Parathyroid adenoma (tissue), 2 donors: ENCODE data around the gene LMO3.
"Not testable (repeated sequence)": the region's sequence is repeated elsewhere in the genome, so short reads cannot be mapped to it uniquely, and the experiment has no call there.

Source experiments
- H2AFZ ChIP-seq: fragments of 300-600 bp; sonication (generic); one replicate; pipeline ENCODE4 v1.7.0; 2017; ENCODE audit warnings: antibody characterized with exemption, mild to moderate bottlenecking
- H3K27ac ChIP-seq: fragments of 300-600 bp; sonication (generic); one replicate; pipeline ENCODE4 v1.7.0; 2017
- H3K27me3 ChIP-seq: fragments of 300-600 bp; sonication (generic); one replicate; pipeline ENCODE4 v1.7.0; 2017; ENCODE audit warnings: low read length; ENCODE audit not compliant: control insufficient read depth, insufficient read depth
- H3K36me3 ChIP-seq: fragments of 300-600 bp; sonication (generic); one replicate; pipeline ENCODE4 v1.7.0; 2017; ENCODE audit warnings: low read length; ENCODE audit not compliant: control insufficient read depth, insufficient read depth
- H3K4me1 ChIP-seq: fragments of 300-600 bp; sonication (generic); one replicate; pipeline ENCODE4 v1.7.0; 2017; ENCODE audit warnings: control low read depth
- H3K4me2 ChIP-seq: fragments of 300-600 bp; sonication (generic); one replicate; pipeline ENCODE4 v1.7.0; 2017; ENCODE audit warnings: low read length
- H3K4me3 ChIP-seq: fragments of 300-600 bp; sonication (generic); one replicate; pipeline ENCODE4 v1.7.0; 2017; ENCODE audit warnings: low read depth, low read length
- H3K79me2 ChIP-seq: fragments of 300-600 bp; sonication (generic); one replicate; pipeline ENCODE4 v1.7.0; 2017; ENCODE audit warnings: control low read depth
- H3K9ac ChIP-seq: fragments of 300-600 bp; sonication (generic); one replicate; pipeline ENCODE4 v1.7.0; 2017; ENCODE audit warnings: mild to moderate bottlenecking
- H3K9me3 ChIP-seq: fragments of 300-600 bp; sonication (generic); one replicate; pipeline ENCODE4 v1.7.0; 2017; ENCODE audit warnings: low read length; ENCODE audit not compliant: control insufficient read depth
- CTCF ChIP-seq: fragments of 300-600 bp; sonication (generic); IDR thresholded peaks from one replicate; pipeline ENCODE4 v1.7.0; 2017; ENCODE audit warnings: antibody characterized with exemption, mild to moderate bottlenecking
- donor health status: primary hyperparathyroidism.

The LMO3 gene

GRCh38 chr12:16553457-16553856 is 52.5 kb downstream of the LMO3 start:
- H3K36me3 ChIP-seq: no peaks in the 10 kb centered on the region
- no peak overlapping the region for H3K9ac ChIP-seq
- H3K4me1 ChIP-seq: no peaks in the 10 kb centered on the region
- H3K9me3 ChIP-seq: no peaks in the 10 kb centered on the region
- H3K27ac ChIP-seq: no peak overlapping the region
- H3K4me3 ChIP-seq: no peak overlapping the region
- no peaks in the 10 kb centered on the region for H3K79me2 ChIP-seq
- no peak overlapping the region for H2AFZ ChIP-seq
- TF ChIP-seq CTCF: no peak
- no peak overlapping the region for H3K4me2 ChIP-seq
- H3K27me3 ChIP-seq: no peaks in the 10 kb centered on the region

GRCh38 chr12:16552301-16552700 is 53.7 kb downstream of the LMO3 start:
- Histone ChIP-seq H3K9me3 (no peaks in the 10 kb centered on the region), H3K9ac (no peak overlapping the region), H3K4me1 (no peaks in the 10 kb centered on the region), H3K27ac (no peak overlapping the region), H3K79me2 (no peaks in the 10 kb centered on the region), H3K4me3 (no peak overlapping the region), H3K27me3 (no peaks in the 10 kb centered on the region), H2AFZ (no peak overlapping the region), H3K4me2 (no peak overlapping the region), H3K36me3 (no peaks in the 10 kb centered on the region)
- no peak for TF ChIP-seq CTCF

- H3K4me1 ChIP-seq: no peaks in the 10 kb centered on the region
Measured at GRCh38 chr12:16545836-16546235, 60.1 kb downstream of the LMO3 start.

GRCh38 chr12:16542586-16542985 is 63.4 kb downstream of the LMO3 start:
- no peak overlapping the region for H3K4me2 ChIP-seq
- no peak overlapping the region for H3K9ac ChIP-seq
- no peaks in the 10 kb centered on the region for H3K36me3 ChIP-seq
- H3K4me1 ChIP-seq: no peaks in the 10 kb centered on the region
- no peaks in the 10 kb centered on the region for H3K9me3 ChIP-seq
- no peak overlapping the region for H3K4me3 ChIP-seq
- no peaks in the 10 kb centered on the region for H3K79me2 ChIP-seq
- H3K27ac ChIP-seq: no peak overlapping the region
- no peak for TF ChIP-seq CTCF
- H3K27me3 ChIP-seq: no peaks in the 10 kb centered on the region
- H2AFZ ChIP-seq: no peak overlapping the region

More at GRCh38 chr12:16545836-16546235, 60.1 kb downstream of the LMO3 start:
- Histone ChIP-seq H3K9ac (no peak overlapping the region), H3K4me2 (no peak overlapping the region), H2AFZ (no peak overlapping the region), H3K27ac (no peak overlapping the region), H3K4me3 (no peak overlapping the region), H3K36me3 (no peaks in the 10 kb centered on the region), H3K9me3 (no peaks in the 10 kb centered on the region), H3K79me2 (no peaks in the 10 kb centered on the region), H3K27me3 (no peaks in the 10 kb centered on the region)
- TF ChIP-seq CTCF: no peak

- not testable (repeated sequence) for H3K27me3 ChIP-seq, H3K9me3 ChIP-seq, H3K9ac ChIP-seq, H3K4me2 ChIP-seq, H3K4me3 ChIP-seq, H3K4me1 ChIP-seq, H3K27ac ChIP-seq, H3K36me3 ChIP-seq, H2AFZ ChIP-seq, H3K79me2 ChIP-seq
Measured at GRCh38 chr12:16537652-16538051, 68.3 kb downstream of the LMO3 start.
